ENCODE results near the gene TFR2.

Gene TFR2

DNA sequence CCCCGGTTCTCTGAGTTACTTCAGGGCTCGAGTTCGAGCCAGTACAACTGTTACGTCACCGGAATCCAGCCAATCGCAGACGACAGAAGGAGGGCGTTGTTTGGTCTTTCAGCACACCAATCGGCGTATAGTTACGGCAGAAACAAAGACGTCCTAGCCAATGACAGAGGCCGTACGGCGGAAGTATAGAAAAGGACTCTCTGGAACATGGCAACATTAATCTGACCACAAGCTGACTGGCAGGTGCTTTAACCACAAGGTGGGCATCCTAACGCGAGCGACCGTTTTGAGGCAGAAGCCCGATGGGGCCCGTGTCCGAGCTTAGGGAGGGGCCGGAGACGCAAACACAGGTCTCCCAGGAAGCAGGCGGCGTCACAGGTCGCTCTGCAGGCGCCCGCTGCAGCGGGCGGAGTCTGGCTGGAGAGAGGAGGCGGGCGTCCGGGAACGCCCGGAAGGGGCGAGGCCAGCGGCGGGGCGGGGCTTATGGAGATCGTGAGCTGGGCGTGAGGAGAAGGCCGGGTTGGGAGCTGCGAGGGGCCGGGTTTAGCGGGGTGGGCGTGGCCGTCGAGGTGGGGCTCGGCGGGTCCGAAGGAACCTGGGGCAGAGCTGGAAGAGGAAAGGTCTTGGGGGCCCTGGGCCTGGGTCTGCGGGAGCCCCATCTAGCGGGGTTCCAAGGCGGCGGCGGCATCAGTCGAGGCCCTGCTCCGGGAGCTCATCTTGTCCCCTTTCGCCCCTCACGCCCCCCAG is 29.2 kb downstream of the TFR2 start, which contains the start of gene MOSPD3:
Gene MOSPD3 (plus strand): TSS at position 558 of the 747 bp plus-strand sequence. CDS start 252 bp downstream, outside the sequence.
- DNase-seq, result peak; percentile 98

DNA sequence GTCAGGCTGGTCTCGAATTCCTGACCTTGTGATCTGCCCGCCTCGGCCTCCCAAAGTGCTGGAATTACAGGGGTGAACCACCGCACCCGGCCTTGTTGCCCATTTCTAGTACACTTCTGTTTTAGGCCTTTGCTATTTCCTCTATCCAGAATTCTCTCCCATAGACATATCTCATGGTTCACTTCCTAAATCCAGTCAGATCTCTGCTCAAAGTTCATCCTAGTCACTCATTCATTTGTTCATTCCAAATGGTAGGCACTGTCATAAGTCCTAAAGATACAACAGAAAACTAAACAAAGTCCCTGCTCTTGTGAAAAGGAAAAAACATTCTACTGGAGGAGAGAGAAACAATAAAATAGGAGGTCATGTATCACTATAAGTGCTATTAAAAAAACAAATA is 31.4 kb downstream of the TFR2 start:
- no peak for DNase-seq

DNA sequence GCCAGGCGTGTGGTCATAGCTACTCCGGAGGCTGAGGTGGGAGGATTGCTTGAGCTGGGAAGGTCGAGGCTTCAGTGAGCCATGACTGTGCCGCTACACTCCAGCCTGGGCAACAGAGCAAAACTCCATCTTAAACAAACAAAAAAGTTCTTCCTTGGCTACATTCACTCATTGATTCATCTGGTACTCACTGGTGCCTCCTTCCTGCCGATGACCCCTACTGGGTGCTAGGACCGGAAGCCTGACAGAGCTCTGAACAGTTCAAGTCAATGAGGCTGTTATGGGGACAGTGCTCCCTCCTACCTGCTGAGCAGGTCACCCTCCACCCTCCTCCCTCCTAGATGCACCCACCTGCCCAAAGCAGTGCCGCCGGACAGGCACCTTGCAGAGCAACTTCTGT is 34.2 kb downstream of the TFR2 start:
- DNase-seq, result no peak

DNA sequence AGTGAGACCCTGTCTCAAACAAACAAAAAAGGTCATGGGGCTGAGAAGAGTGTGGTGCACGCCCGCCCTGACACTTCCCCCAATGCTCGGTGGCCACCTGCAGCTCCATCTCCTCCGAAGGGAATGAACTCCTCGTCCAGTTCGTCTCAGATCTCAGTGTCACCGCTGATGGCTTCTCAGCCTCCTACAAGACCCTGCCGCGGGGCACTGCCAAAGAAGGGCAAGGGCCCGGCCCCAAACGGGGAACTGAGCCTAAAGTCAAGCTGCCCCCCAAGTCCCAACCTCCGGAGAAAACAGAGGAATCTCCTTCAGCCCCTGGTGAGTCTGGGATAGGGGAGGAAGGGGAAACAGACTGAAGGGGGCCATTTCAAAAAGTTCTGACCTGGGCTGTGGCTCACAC is 35.0 kb downstream of the TFR2 start:
- DNase-seq, result no peak

DNA sequence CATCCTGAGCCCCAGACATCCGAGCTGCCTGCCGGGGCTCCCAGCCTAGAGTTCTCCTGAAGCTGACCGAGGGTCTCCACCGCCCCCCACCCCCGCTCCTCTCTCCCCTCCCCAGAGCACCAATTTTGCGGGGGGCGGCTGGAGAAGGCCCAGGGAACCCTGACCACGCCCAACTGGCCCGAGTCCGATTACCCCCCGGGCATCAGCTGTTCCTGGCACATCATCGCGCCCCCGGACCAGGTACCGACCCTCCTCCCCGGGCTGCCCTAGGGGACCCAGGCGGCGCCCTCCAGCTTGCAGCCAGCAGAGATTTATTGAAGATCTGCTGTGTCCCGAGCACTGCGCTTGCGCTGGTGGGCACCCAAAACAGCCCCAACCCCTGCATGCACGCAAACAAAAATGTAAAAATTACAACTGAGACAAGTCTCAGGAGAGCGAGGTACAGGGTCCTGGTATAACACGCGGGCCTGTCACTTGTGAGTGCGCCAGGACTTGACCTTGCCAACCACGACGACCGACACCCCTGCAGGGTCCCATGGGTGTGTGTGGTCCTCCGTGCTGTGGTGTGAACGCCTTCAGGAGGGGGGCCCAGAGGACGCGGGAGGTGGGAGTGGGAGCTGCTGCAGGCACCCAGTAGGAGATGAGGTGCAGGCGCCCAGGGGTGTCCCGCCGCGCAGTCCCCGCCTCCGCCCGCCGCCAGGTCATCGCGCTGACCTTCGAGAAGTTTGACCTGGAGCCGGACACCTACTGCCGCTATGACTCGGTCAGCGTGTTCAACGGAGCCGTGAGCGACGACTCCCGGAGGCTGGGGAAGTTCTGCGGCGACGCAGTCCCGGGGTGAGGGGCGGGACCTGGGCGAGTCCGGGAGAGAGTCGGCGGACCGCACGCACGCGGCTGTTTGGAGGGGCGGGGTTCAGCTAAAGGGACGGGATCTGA is 36.1 kb downstream of the TFR2 start:
- DNase-seq, result no peak

DNA sequence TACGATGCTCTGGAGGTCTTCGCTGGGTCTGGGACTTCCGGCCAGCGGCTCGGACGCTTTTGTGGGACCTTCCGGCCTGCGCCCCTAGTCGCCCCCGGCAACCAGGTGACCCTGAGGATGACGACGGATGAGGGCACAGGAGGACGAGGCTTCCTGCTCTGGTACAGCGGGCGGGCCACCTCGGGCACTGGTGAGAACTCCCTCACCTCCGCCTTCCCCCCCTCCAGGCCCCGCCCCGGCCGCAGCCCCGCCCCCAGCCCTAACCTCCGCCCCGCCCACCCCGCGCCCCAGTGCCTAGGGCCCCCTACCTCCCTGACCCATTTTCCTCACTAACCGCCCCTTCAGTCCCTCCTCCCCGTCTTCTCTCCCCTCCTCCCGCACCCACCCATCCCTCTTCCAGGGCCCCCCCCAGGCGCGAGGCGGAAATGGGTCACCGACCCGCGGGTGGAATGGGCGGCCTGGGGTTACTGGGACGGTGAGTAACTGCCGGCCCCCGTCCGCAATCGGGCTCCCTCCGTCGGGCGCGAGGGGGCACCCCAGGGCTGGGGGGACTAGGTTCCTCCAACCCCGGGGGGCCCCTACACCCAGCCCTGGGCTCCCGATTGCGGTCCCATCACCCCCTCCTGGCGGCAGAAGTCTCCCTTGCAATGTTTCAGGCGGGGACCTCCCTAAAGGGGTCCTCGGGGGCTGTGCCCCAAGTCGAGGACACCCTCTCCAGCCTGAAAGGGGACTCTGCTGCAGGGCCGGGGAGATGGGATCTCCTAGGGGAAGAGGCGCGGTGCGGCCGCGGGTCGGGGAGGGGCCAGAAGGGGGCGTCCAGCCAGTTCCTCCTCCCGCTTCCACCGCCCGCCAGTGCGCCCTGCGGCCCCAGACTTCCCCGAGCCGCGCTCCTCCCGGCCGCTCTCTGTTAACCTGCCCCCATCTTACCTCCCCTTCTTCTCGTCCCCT is 37.0 kb downstream of the TFR2 start:
- peak; percentile 34 to 50 for DNase-seq

DNA sequence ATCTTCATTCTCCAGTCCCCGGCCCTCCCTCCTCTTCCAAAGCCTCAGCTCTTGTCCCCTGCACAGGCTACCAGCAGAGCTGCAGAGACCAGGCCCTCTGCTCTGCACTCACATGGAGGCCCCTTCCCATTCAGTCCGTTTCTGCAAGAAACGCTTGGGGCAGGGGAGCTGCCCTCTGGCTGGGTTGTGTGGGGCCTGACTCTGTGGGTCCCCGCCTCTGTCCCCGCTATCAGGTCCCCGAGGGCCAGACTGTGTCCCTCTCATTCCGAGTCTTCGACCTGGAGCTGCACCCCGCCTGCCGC is 37.7 kb downstream of the TFR2 start:
- no peak for DNase-seq

DNA sequence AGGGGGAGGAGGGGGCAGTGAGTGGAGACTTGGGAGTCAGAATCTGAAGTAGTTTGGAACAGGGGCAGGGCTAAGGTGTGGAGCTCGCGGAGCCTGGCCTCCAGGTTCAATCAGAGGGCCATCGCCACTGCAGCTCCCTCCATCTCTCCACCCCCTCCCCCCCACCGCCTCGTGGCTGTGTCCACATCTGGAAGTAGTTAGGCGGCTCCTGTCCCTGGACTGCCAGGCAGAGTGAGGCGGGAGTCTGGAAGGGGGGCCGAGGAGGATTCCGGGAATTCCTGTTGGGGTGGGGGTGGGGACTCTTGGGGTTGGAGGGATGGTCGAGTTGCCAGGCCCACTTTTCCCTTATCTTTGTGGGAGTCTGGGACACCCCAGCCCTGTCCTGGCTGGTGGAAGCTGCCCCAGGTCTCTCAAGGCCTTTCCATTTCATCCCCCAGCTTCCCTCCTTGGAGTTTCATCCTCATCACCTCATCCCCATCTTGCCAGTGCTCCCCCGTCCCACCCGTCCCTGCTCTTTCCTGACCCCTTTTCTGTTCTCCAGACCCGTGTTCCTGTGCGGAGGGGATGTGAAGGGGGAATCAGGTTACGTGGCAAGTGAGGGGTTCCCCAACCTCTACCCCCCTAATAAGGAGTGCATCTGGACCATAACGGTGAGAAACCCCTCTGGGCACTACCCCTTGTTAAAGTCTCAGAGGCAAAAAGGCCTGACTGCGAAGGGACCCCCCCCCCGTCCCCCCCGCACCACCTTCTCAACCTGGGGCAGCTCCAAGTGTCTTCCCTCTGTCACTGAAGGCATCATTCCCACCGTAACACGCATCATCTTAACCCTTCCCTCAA is 38.2 kb downstream of the TFR2 start:
- DNase-seq, result no peak

DNA sequence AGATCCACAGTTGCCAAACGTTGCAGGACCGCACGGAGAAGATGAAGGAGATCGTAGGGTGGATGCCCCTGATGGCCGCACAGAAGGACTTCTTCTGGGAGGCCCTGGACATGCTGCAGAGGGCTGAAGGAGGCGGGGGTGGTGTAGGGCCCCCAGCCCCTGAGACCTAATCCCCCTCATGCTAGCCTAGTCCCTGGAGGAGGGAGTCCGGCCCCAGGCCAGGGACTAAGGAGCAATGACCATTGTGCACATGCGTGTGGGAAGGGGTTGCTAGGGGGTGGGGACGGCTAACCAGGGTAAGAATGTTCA is 40.7 kb downstream of the TFR2 start:
- no peak for DNase-seq

DNA sequence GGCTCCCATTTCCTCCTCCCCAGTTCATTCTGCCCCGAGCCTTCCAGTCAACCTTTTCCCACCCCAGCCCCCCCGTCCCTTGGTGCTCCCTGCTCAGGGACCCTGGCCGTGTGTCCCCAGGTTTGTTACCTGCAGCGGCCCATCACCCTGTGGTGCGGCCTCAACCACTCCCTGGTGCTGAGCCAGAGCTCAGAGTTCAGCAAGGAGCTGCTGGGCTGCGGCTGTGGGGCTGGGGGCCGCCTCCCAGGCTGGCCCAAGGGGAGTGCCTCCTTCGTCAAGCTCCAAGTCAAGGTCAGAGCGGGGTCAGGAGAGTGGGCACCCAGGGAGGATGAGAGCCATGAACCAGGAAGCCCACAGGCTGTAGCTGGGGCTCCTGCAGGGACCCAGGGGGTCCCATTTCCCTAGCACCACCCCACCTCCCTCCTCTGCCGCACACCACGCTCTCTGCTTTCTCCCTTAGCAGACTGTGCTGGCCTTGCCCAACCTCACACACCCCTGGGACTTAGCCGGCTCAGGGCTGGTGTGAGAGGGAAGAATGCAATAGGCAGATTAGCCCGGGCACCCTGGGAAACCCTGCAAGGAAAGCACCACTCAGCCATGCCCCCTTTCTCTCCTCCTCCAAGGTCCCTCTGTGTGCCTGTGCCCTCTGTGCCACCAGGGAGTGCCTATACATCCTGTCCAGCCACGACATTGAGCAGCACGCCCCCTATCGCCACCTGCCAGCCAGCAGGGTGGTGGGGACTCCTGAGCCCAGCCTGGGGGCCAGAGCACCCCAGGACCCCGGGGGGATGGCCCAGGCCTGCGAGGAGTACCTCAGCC is 41.2 kb downstream of the TFR2 start:
- peak in 1 of 2 experiments; percentile 11 for DNase-seq

DNA sequence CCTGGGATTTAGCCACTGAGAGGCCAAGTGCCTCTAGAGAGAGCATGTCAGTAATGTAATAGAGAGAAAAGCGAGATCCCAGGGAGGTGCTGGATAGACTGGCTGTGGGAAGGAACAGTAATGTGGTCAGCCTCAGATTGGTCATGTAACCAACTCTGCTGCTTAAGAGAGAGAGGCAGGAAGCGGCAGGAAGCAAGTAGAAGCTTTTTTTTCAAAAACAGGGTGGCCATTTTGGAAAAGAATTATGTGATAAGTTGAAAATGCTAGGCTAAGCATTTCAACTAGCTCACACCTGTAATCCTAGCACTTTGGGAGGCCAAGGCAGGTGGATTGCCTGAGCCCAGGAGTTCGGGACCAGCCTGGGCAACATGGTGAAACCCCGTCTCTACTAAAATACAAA is 42.9 kb downstream of the TFR2 start:
- no peak for DNase-seq

DNA sequence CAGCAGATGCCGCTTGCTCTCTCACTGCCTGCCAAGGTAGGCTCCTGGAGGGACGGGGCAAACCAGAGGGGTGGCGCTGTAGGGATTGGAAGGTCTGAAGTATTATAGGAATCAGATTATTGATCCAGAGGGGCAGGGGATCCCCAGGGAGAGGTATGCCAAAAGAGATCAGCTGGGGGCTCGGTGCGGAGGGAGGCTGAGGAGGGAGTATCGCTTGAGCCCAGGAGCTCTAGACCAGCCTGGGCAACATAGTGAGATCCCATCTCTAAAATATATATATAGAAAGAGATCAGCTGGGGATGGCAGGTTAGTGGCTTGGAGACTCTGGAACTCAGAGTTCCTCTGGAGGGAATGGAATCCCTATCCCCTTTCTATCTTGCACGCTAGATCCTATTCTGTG is 46.2 kb downstream of the TFR2 start:
- no peak for DNase-seq

DNA sequence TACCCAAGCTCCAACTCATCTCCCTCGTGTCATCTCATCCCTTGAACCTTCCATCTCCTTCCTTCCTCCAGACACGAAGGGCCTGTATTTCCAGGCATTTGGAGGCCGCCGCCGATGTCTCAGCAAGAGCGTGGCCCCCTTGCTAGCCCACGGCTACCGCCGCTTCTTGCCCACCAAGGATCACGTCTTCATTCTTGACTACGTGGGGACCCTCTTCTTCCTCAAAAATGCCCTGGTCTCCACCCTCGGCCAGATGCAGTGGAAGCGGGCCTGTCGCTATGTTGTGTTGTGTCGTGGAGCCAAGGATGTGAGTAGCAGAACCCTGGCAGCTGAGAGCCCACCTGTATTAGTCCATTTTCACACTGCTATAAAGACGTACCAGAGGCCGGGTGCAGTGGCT is 49.8 kb downstream of the TFR2 start:
- no peak for DNase-seq

DNA sequence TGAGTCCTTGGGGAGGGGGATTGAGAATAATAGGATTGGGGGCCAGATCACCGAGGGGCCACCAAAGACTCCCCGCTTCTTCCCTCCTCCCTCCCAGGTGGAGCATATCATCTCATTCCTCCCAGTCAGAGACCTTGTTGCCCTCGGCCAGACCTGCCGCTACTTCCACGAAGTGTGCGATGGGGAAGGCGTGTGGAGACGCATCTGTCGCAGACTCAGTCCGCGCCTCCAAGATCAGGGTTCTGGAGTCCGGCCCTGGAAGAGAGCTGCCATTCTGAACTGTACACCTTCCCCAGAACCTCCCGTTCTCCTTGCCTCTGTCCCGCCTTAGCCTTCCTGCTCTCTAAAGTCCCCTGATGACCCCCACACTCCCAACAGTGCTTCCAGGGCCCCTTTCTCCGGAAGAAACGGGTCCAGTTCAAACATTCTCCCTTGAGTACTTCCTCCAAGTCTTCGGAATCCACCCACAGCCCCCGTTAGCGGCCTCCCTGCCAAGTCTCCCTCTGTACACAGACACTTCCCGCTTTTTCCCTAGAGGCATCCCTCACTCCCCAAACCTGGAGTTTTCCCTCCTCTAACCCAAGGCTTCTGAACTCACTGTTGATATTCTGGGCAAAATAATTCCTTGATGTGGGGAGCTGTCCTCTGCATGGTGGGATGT is 51.1 kb downstream of the TFR2 start:
- DNase-seq, result no peak

DNA sequence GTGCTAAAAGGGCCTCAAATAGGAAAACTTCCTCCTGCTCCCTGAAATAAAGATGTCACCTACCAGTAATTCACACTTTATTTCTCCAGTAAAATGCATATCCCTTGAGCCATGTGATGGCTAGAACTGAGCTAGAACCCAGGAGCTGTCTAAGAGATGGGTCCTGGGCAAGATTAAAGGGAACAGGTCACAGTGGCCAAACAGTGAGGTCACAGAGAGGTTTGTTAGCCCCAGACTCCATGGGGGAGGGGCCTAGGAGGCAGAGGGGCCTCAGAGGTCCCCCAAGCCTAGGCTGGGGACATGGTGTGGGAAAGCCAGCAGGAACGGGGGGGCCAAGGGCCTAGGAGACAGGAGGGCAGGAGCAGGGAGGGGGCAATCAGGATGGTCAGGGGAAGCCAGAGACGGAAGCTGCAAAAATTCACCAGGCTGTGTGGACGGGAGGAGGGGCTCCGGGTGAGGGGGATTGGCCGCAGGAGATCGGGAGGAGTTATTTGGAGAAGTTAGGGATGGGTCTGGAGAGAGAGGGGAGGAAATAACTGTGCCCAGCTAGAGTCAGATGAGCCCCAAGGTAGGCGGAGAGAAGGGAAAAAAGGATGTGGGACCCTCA is 51.9 kb downstream of the TFR2 start:
- DNase-seq, result no peak

DNA sequence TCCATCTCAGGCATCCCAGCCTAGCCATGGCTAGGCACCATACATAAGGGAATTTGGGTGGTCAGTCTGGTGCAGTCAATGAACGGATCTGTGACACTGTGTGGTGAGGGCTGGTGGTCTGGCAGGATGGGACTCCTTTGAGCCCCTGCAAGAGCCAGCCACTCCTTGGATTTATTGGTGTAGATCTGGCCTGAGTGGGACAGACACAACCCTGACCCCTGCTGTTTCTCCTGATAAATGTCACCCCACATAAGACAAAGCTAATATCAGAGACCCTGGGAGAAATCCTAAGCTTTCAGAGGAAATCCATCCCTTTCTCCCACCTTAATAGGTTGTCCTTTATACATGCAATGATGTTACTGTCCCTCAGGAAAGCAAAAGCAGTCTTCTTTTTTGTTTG is 52.9 kb downstream of the TFR2 start:
- no peak for DNase-seq

DNA sequence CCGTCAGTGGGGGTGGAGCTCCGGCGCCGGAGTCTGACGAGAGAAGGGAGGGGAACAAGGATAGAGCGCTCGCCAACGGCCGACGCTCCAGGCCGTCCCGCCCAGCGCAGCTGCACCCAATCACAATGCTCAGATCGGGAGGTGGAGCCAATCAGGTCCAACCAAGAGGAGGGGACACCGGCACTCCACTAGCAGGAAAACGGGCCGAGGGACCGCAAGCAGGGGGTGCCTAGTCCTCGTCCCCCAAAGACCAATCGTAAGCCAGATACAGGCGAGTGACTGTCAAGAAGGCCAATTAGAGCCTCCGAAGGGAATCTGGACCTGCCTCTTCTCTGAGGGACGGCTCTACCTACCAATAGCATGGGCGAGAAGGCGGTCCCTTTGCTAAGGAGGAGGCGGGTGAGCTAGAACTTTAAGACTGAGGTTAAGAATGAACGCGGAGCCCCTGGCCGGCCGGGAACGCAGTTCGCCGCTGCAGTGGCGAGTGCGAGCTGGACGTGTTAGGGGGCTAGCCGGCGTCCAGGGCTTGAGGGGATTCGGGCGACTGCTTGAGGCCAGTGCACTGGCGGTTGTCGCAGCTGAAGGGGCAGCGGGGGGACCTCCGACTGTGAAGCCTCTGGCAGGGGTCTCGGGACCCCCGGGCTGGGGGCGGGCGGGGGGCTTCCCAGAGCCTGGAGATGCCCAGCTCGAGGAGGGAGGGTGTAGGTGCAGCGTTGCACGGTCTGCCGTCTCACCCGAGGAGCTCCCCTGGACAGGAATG is 54.9 kb downstream of the TFR2 start, which contains the start of gene FBXO24:
Gene FBXO24 (plus strand): TSS at position 63 of the 760 bp plus-strand sequence. CDS start 298 bp downstream, at position 361.
- peak; percentile 97 to 100 for DNase-seq

DNA sequence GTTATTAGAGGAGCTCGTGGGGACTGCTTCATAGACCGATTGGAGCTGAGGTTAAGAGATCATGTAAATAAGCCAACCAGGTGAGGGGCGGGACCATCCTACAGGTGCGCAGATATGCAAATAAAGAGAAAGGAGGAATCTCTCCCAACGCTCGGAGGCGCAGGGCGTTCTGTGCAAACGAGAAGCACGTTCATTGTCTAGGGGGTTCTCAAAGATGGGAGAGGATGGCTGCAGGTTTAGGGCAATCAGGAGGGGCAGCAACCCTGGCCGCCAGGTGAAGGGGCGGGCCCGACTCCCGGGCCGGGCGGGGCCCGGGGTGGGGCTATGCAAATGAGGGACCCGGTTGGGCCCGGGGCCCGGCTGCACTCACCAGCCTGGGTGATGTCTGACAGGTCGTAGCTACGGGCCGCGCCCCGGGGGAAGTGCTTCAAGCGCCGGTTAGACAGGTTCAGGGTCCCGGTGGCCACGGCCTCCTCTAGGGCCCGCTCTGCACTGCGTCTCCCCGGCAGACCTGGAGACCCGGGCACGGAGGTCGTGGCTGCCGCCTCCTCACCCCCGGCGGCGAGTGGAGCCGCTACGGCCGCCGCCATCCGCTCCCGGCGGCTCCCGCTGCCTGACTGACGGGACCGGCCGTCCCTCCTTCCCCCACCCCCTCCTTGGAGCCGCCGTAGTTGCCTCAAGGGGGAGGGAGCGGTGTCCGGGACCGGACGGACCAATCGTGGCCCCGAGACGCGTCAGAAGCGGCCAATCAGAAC is 55.7 kb downstream of the TFR2 start, which contains the start of gene LRCH4:
Gene LRCH4 (minus strand): TSS at position 619 of the 755 bp plus-strand sequence. CDS start 29 bp downstream, at position 590.
- no peak for DNase-seq

All from SHP77 (cell line).